IMR-90 (cell line): Measurements from ENCODE around the gene PLA2G2C.

ENCODE experiments used
- BHLHE40 ChIP-seq: fragments of 150-350 bp; IDR thresholded peaks from 2 replicates; pipeline ENCODE4 v1.6.1; 2016; ENCODE audit warnings: mild to moderate bottlenecking, low read depth, low read length
- CHD1 ChIP-seq: IDR thresholded peaks from 2 replicates; pipeline ENCODE4 v1.6.1; 2012; ENCODE audit warnings: low read depth, low read length, improper control_type of control experiment
- MAFK ChIP-seq: IDR thresholded peaks from 2 replicates; pipeline ENCODE4 v1.6.1; 2012; ENCODE audit warnings: low read depth, low read length, improper control_type of control experiment
- MXI1 ChIP-seq: IDR thresholded peaks from 2 replicates; pipeline ENCODE4 v1.6.1; 2012; ENCODE audit warnings: low read depth, mild to moderate bottlenecking, low read length, moderate library complexity, borderline replicate concordance
- POLR2A ChIP-seq: IDR thresholded peaks from 2 replicates; pipeline ENCODE4 v1.6.1; 2012; ENCODE audit warnings: mild to moderate bottlenecking, low read depth, low read length
- RAD21 ChIP-seq: IDR thresholded peaks from 2 replicates; pipeline ENCODE4 v1.6.1; 2012; ENCODE audit warnings: low read length, improper control_type of control experiment
- TF ChIP-seq, protein P1 (sequence below): conservative IDR thresholded peaks from 2 replicates; pipeline ENCODE4 v1.5.1; 2012; ENCODE audit warnings: mild to moderate bottlenecking, low read depth, low read length, improper control_type of control experiment
- TF ChIP-seq, protein P2 (sequence below): fragments of 150-350 bp; IDR thresholded peaks from 2 replicates; pipeline ENCODE4 v1.6.1; 2017; ENCODE audit warnings: mild to moderate bottlenecking, antibody characterized with exemption, low read length, low read depth
- TF ChIP-seq, protein P3 (sequence below): fragments of 150-350 bp; IDR thresholded peaks from 2 replicates; pipeline ENCODE4 v1.6.1; 2016; ENCODE audit warnings: low read depth, mild to moderate bottlenecking, low read length, moderate library complexity, borderline replicate concordance

DNA sequence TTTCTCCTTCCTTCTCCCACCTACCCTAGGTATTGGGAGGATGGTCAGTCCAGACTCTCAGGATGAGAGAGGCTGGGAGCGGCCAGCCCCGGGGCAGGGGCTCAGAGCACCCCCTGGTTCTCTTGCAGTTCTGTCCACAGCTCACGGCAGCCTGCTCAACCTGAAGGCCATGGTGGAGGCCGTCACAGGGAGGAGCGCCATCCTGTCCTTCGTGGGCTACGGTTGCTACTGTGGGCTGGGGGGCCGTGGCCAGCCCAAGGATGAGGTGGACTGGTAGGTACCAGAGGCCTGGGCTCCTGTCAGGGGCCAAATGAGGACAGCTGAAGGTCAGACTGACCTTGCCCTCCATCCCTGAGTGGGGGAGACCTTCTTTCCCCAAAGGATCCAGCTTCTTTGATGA is 43.0 kb downstream of the PLA2G2C start:
- no peak for TF ChIP-seq POLR2A
- TF ChIP-seq, protein P1, sequence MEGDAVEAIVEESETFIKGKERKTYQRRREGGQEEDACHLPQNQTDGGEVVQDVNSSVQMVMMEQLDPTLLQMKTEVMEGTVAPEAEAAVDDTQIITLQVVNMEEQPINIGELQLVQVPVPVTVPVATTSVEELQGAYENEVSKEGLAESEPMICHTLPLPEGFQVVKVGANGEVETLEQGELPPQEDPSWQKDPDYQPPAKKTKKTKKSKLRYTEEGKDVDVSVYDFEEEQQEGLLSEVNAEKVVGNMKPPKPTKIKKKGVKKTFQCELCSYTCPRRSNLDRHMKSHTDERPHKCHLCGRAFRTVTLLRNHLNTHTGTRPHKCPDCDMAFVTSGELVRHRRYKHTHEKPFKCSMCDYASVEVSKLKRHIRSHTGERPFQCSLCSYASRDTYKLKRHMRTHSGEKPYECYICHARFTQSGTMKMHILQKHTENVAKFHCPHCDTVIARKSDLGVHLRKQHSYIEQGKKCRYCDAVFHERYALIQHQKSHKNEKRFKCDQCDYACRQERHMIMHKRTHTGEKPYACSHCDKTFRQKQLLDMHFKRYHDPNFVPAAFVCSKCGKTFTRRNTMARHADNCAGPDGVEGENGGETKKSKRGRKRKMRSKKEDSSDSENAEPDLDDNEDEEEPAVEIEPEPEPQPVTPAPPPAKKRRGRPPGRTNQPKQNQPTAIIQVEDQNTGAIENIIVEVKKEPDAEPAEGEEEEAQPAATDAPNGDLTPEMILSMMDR: no peak
- no peak for TF ChIP-seq MAFK
- TF ChIP-seq, protein P2, sequence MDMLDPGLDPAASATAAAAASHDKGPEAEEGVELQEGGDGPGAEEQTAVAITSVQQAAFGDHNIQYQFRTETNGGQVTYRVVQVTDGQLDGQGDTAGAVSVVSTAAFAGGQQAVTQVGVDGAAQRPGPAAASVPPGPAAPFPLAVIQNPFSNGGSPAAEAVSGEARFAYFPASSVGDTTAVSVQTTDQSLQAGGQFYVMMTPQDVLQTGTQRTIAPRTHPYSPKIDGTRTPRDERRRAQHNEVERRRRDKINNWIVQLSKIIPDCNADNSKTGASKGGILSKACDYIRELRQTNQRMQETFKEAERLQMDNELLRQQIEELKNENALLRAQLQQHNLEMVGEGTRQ: no peak
- TF ChIP-seq MXI1: no peak
- TF ChIP-seq BHLHE40: no peak
- no peak for TF ChIP-seq RAD21
- TF ChIP-seq CHD1: no peak
- TF ChIP-seq, protein P3, sequence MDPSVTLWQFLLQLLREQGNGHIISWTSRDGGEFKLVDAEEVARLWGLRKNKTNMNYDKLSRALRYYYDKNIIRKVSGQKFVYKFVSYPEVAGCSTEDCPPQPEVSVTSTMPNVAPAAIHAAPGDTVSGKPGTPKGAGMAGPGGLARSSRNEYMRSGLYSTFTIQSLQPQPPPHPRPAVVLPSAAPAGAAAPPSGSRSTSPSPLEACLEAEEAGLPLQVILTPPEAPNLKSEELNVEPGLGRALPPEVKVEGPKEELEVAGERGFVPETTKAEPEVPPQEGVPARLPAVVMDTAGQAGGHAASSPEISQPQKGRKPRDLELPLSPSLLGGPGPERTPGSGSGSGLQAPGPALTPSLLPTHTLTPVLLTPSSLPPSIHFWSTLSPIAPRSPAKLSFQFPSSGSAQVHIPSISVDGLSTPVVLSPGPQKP: no peak
